ENCODE data around the gene RASA3.

The RASA3 gene

DNA sequence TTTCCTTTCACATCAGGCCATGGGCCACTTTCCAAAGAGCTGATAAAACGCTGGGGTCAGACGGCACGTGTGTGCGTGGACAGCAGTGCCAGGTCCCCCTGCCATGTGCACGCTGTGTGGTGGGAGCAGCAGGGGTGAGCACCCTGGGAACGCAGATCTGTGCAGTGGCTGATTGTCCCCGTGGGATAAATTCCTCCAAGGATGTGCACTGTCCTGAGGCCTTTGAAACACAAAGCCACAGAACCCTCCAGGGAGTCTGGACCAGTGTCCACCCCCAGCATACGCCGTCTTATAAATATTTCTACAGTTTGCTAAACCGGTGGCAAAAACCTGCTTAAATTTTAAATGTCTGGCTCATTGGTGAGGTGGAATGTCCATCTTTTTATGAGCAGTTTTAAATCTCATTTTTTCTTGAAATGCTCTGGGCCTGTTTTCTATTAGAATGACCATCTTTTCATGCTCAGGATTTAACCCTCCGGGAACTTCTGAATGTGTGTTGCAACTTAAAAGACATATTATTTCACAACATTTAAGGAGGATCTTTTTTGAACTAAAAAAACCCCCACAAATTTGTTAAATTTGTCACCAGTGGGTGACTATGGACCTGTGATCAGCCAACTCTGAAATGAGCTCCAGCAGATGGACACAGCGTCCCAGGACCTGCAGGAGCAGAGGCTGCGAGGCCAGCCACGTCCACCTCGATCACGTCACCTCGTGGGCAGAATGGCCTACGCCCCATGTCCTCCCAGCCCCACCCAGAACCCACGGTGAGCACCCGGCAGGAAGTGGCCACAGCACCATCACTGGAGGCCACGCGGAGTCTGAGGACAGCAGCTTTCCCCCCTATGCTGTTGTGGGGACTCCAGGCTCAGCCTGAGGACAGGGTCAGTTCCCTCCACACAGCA is 68.6 kb downstream of the RASA3 start:
- peak in 1 of 2 donors; percentile 46 for DNase-seq

DNA sequence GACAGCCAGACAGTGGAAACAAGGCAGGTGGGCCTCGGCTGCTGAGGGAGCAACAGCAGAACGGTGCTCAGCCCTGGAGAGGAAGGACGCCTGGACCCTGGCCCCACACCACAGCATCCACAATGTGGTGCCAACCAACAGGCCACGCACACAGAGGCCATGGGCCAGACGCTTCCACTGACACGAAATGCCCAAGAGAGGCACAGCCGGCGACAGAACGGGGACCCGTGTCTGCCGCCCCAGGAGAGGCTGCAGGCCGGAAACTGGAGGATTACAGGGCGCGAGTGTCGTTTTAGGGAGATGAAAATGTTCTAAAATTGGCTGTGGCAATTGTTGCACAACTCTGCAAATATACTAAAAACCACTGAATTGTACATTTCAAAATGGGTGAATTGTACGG is 69.7 kb downstream of the RASA3 start:
- no peak for DNase-seq

DNA sequence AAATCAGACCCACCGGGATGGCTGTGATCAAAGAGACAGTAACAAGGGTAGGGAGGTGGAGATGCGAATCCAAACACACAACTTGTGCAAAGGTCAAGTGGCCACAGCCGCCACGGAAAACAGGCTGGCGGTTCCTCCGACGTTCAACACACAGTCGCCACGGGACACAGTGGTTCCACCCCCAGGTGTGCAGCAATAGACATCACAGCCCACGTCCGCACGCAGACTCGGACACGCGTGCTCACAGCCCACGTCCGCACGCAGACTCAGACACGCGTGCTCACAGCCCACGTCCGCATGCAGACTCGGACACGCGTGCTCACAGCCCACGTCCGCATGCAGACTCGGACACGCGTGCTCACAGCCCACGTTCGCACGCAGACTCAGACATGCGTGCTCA is 70.1 kb downstream of the RASA3 start:
- DNase-seq: no peak

- DNase-seq: no peak
Measured at GRCh38 chr13:114061744-114062143, 70.7 kb downstream of the RASA3 start.

DNA sequence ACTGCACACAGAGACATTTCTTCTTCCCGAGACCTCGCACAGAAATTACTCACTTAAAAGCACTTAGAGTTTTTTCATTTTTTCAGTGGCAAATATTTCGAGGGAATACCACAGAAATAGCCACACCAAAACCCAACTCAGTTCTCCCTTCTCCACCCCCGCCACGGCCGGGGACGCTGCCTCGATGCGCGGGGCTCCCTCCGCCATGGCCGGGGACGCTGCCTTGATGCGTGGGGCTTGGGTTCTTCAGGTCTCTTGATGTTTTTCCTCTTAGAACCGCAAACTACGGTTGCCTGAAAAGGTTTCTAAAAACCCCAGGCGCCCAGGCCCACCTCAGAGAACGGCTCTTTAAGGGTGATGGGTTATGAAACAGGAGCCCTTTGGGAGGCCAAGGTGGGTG is 71.4 kb downstream of the RASA3 start:
- DNase-seq: no peak

GRCh38 chr13:114059946-114060860 is 72.2 kb downstream of the RASA3 start:
- no peak for DNase-seq

GRCh38 chr13:114059428-114059827 is 73.0 kb downstream of the RASA3 start:
- no peak for DNase-seq

DNA sequence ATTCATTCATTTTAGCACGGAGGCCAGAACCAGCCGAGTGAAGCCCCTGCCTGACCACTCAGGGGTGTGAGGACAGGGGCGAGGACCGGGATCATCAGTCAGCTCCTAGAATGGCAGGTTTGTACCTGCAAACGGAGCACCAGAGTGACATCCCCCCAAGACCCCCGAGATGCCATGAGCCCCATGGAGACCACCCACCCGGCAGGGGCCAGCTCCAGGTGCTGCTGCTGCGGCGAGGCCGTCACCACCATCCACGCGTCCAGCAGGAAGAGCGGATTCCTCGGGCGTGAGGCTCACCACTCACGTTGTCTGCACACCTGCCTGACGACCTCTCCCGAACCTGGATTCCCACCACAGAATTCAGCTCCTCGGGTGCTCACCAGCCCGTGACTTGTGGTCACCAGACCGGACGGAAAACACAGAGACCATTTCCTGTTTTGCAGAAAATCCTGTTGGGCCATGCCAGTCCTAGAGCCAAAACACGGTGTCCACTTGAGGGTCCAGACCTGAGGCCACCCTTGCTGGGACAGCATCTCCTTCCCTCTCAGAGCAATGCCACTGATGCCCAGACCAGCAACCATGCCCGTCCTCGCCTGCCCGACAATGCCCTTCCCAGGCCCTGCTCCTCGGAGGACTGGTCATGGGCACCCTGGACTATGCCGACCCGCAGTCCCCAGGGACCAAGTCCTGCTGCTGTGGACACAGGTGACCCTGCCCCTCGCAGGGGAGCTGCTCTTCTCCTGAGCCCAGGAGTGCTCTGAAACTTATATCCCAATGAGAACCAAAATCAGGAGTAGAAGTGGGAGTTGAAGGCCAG is 74.2 kb downstream of the RASA3 start:
- DNase-seq: no peak

GRCh38 chr13:114057166-114058050 is 75.0 kb downstream of the RASA3 start:
- no peak for DNase-seq

DNA sequence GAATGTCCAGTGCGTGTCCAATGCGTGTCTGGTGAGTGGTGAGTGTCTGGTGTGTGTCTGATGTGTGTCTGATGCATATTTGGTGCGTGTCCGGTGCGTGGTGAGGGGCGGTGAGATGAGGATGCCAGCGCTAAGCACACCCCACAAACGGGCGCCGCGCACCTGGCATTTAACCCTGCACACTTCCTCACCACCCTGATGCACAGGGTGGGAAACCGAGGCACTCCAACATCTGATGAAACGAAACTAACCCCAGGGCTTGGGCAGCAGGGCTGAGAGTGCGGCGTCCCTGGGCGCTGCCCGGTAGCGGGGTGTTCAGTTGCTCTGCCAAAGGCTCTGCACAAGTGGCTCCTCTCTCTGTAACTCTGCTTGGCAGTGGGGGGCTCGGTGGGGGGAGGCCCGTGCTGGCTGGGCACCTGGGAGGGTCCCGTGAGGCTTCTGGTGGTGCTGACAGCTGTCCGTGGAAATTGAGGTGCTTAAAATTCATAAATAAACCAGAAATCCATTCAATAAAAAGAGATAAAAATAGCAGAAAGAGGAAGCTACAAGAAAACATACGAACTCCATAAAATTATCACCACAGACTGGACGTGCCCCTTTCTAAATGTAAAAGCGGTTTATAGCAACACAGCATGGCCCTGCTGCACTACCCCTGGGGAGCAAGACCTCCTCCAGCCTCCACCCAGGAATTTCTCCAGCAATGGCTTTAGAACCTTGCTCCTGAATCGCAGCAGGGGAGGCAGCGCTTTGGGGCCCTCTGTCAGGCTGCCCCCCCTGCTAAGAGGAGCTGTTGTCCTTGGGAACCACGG is 76.0 kb downstream of the RASA3 start:
- no peak for DNase-seq

DNA sequence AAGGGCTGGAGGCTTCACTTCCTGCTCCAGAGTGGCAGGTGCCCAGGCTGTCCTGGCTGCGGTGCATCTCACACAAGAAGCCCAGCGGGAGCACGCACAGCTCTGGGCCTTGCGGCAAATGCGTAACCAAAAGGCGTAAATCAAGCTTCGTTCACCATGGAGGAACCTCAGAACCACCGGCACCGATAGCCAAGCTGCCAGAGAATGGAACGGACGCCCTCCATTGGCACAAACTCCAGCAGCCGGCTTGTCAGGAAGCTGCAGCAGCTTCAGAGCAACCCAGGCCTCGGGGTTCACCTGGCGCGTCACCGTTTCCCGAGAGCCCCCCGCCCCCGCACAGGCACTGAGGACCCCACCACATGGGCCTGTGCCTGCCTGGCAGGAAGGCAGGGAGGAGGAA is 76.7 kb downstream of the RASA3 start:
- no peak for DNase-seq

DNA sequence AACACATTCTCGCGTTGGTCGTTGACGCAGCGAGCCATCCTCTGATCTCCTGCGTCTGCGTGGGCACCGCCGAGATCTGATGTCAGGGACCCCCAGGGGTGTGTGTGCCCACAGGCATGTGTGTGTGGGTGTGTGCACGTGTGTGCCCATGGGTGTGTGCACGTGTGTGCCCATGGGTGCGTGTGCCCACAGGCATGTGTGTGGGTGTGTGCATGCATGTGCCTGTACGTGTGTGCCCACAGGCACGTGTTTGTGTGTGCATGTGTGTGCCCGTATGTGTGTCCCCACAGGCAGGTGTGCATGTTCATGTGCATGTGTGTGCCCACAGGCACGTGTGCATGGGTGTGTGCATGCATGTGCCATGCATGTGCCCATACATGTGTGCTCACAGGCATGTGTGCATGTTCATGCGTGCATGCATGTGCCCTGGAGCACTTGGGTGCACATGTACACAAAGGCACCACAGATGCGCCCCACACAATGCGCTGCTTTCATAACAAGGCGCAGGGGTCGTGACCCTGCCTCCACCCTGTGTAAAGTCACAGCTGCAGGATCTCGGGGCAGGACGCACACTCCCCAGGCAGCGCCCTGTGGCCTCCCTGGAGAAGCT is 77.5 kb downstream of the RASA3 start:
- DNase-seq: no peak

DNA sequence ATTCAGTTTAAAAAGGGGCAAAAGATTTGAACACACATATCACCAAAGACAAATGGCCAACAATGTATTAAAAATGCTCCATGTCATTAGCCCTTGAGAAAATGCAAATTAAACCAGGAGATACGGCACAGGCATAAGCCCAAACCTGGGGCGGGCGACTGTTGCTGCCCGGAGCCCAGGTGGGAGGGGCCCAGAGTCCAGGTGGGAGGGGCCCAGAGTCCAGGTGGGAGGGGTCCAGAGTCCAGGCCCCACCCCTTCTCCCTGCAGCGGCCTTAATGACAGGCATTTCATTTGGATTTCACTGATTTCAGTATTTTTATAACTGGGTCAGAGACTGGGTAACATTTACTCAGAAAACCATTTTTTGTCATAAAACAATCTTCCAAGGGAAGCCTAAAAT is 78.2 kb downstream of the RASA3 start:
- no peak for DNase-seq

- no peak for DNase-seq
Measured at GRCh38 chr13:114053026-114053425, 79.4 kb downstream of the RASA3 start.

GRCh38 chr13:114050536-114051450 is 81.6 kb downstream of the RASA3 start:
- DNase-seq: no peak

GRCh38 chr13:114049626-114050101 is 82.8 kb downstream of the RASA3 start:
- DNase-seq: no peak

GRCh38 chr13:114049026-114049425 is 83.4 kb downstream of the RASA3 start:
- DNase-seq: peak; percentile 43 to 56

DNA sequence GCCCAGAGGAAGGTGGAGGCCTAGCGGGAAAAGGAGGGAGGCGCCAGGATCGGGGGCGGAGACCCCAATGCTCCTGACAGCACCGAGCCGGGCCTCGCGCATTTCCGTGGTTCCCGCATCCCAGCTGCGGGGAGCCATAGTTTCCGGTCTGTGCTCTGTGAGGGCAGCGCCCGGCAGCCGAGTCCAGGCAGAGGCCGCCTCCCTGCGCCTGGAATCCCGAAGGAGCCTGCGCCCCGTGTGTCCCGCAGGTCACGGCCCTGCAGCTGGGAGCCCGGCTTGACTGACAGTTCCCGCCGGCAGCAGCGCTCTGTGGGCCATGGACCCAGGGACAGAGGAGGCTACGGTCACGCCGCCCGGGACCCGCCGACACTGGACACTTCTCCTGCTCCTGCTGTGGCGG is 84.0 kb downstream of the RASA3 start:
- DNase-seq: no peak

GRCh38 chr13:114047358-114047881 is 85.0 kb downstream of the RASA3 start:
- no peak for DNase-seq

Data from CD4-positive, alpha-beta T cell treated with Interferon alpha-2 for 1 hour (primary cell).